Gastrocnemius medialis (tissue), 4 donors: ENCODE results near the gene N4BP3. TPM values are rescaled to one million over a fixed set of nuclear protein-coding genes. Genes with fewer than 3 reads are reported as not detected.
"Not testable (repeated sequence)": the region's sequence is repeated elsewhere in the genome, so short reads cannot be mapped to it uniquely, and the experiment has no call there.

ENCODE experiments used
- ATAC-seq, 2 donors: fragments of 150-250 bp; one replicate each; pipeline ENCODE4 v1.9.1; 2016
- DNase-seq, 2 donors: peaks; one replicate each; pipeline ENCODE4 v3.0.0-alpha.2; 2019
- H3K27ac ChIP-seq, 4 donors: fragments of 200-600 bp; sonication (generic); 1 replicate in 1 of 4; 2 replicates in 3 of 4; pipeline ENCODE4 v1.5.1; 2016 to 2018; ENCODE audit warnings: mild to moderate bottlenecking in 2 of 4, moderate library complexity in 1 of 4
- H3K27me3 ChIP-seq, 3 donors: fragments of 200-600 bp; sonication (generic) in 2 of 3; 1 replicate in 1 of 3; 2 replicates in 2 of 3; pipeline versions ENCODE4 v1.5.1 to v1.6.0; 2016 to 2019; ENCODE audit warnings: mild to moderate bottlenecking in 1 of 3, moderate library complexity in 1 of 3
- H3K36me3 ChIP-seq, 2 donors: fragments of 200-600 bp; sonication (generic) in 1 of 2; one replicate each; pipeline ENCODE4 v1.5.1; 2017 to 2018
- H3K4me1 ChIP-seq, 2 donors: fragments of 200-600 bp; sonication (generic) in 1 of 2; one replicate each; pipeline ENCODE4 v1.5.1; 2016 to 2017; ENCODE audit warnings: mild to moderate bottlenecking in 2 of 2
- H3K4me3 ChIP-seq, 4 donors: fragments of 200-600 bp; sonication (generic) in 3 of 4; 1 replicate in 1 of 4; 2 replicates in 3 of 4; pipeline ENCODE4 v1.5.1; 2016 to 2019; ENCODE audit warnings: mild to moderate bottlenecking in 2 of 4
- H3K9me3 ChIP-seq, 3 donors: fragments of 200-600 bp; sonication (generic) in 2 of 3; 1 replicate in 1 of 3; 2 replicates in 2 of 3; pipeline ENCODE4 v1.5.1; 2016 to 2019
- POLR2A ChIP-seq, 2 donors: fragments of 450-650 bp; IDR thresholded peaks; one replicate each; pipeline ENCODE4 v1.6.1; 2017; ENCODE audit warnings: antibody characterized with exemption in 2 of 2, mild to moderate bottlenecking in 2 of 2, moderate library complexity in 2 of 2
- in situ Hi-C, 4 donors: fragments of 200-750 bp; cut with MboI; loops; one replicate each; pipeline versions ENCODE4 v1.15.0 to v1.8.0; 2017; ENCODE audit warnings: low sequenced_read_pairs in 4 of 4
- intact Hi-C: fragments of 100-400 bp; cut with DNase I; formaldehyde crosslinking; loops from one replicate; pipeline ENCODE4 v1.15.1; 2023; ENCODE audit warnings: low total_unique reads
- total RNA-seq, 4 donors: library from RNA; depleted of rRNA; stranded (reverse); fragments of >200 nt; gene quantifications; one replicate each; pipeline versions ENCODE4 v1.1.0 to v1.2.3, GENCODE V29; 2016
- TF ChIP-seq, protein P1 (sequence below), 5 experiments: fragments of 450-650 bp in 3 of 5; fragments of 200-600 bp in 2 of 5; sonication (generic) in 2 of 5; IDR thresholded peaks in 4 of 5; conservative IDR thresholded peaks in 1 of 5; 1 replicate in 4 of 5; 2 replicates in 1 of 5; pipeline ENCODE4 v1.5.1; 2016 to 2019; ENCODE audit warnings: antibody characterized with exemption in 5 of 5, mild to moderate bottlenecking in 3 of 5, moderate library complexity in 3 of 5

N4BP3 gene
- total RNA-seq, 4 donors from 2014 or later = 1.6 to 3.2 (median 2.1) TPM

DNA sequence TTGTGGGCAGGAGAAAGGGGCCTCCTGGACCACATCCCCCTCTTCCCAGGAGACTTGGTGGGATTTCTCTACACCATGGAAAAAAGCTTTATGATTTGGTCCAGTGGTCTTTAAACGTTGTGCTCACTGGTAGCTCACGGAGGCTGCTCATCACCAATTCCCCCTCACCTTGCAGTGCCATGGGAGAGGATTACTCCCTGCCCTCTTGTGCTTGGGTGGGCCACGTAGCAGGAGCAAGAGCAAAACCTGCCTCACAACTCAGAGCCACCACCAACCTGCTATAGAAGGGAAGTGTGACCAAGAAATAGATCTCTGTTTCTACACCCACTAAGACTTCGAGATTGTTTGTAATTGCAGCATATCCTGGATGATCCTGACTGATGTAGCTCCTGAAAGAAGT, 42.2 kb upstream of the N4BP3 start:
- intact Hi-C loops (no loop called here), in situ Hi-C loops (no loop called here)
- H3K4me1 ChIP-seq = no peaks in the 10 kb centered on the region
- H3K27me3 ChIP-seq = peaks cover 0 to 17% (median 2%) of the 10 kb centered on the region in 3 donors
- H3K36me3 ChIP-seq = no peaks in the 10 kb centered on the region
- TF ChIP-seq, protein P1, sequence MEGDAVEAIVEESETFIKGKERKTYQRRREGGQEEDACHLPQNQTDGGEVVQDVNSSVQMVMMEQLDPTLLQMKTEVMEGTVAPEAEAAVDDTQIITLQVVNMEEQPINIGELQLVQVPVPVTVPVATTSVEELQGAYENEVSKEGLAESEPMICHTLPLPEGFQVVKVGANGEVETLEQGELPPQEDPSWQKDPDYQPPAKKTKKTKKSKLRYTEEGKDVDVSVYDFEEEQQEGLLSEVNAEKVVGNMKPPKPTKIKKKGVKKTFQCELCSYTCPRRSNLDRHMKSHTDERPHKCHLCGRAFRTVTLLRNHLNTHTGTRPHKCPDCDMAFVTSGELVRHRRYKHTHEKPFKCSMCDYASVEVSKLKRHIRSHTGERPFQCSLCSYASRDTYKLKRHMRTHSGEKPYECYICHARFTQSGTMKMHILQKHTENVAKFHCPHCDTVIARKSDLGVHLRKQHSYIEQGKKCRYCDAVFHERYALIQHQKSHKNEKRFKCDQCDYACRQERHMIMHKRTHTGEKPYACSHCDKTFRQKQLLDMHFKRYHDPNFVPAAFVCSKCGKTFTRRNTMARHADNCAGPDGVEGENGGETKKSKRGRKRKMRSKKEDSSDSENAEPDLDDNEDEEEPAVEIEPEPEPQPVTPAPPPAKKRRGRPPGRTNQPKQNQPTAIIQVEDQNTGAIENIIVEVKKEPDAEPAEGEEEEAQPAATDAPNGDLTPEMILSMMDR (IDR thresholded peaks at IDR 0.05 in 4 of 5, conservative IDR thresholded peaks at IDR 0.05 in 1 of 5) = no peak
- no peak for TF ChIP-seq POLR2A (IDR thresholded peaks at IDR 0.05)
- no peak overlapping the region for H3K4me3 ChIP-seq
- ATAC-seq (no peak), DNase-seq (no peak)
- no peaks in the 10 kb centered on the region for H3K9me3 ChIP-seq
- no peak overlapping the region for H3K27ac ChIP-seq

DNA sequence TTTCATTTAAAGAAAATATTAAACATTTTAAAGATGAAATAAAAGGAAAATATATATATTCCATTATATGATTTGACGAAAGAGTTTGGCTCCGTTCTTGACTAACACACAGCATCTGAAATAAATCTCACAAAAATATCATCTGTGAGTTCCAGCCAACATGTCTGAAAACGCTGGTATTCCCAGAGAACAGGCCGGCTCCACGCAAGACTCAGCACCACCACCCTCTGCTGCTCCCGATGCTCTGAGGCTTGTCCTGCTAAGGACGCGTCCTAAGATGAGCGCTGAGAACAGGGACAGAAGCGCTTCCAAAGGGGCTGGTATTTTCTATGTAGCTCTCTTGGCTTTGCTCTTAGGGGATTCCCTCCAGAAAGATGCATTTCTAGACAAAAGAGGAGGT, 40.6 kb upstream of the N4BP3 start:
- TF ChIP-seq, protein P1 (IDR thresholded peaks at IDR 0.05 in 4 of 5, conservative IDR thresholded peaks at IDR 0.05 in 1 of 5) = no peak
- no peak for TF ChIP-seq POLR2A (IDR thresholded peaks at IDR 0.05)
- Histone ChIP-seq H3K36me3 (no peaks in the 10 kb centered on the region), H3K4me3 (no peak overlapping the region), H3K27me3 (peaks cover 0 to 17% (median 2%) of the 10 kb centered on the region in 3 donors), H3K9me3 (no peaks in the 10 kb centered on the region), H3K4me1 (no peaks in the 10 kb centered on the region), H3K27ac (no peak overlapping the region)
- DNase-seq (no peak), ATAC-seq (no peak)
- in situ Hi-C loops (no loop called here), intact Hi-C loops (no loop called here)

DNA sequence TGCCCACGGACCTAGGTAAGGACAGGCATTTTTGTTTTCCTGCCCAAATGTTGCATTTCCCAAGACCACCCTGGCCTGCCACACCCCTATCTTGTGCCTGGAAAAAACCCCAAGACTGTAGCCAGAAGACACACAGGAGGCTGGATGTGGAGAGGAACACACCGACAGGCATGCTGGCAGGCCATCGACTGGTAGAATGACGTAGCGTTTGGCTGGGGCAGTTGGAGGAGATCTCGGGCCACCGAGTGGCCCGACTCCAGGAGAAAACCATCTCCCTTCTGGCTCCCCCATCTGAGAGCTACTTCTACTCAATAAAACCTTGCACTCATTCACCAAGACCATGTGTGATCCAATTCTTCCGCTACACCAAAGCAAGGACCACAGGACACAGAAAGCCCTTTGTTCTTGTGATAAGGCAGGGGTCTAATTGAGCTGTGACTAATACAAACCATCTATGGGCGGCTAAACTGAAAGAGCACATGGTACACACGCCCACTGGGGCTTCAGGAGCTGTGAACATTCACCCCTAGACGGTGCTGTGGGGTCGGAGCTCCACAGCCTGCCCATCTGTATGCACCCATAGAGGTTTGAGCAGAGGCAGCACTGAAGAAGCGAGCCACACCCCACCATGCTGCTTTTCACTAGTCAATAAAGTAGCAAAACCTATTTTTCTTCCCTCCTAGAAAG, 38.9 kb upstream of the N4BP3 start:
- Histone ChIP-seq H3K27ac (no peak overlapping the region), H3K27me3 (peaks cover 0 to 17% (median 2%) of the 10 kb centered on the region in 3 donors), H3K4me3 (no peak overlapping the region), H3K9me3 (no peaks in the 10 kb centered on the region), H3K36me3 (no peaks in the 10 kb centered on the region), H3K4me1 (no peaks in the 10 kb centered on the region)
- ATAC-seq (no peak), DNase-seq (no peak)
- intact Hi-C loops = no loop called here
- in situ Hi-C loops = no loop called here
- TF ChIP-seq POLR2A (IDR thresholded peaks at IDR 0.05) = no peak
- TF ChIP-seq, protein P1 (IDR thresholded peaks at IDR 0.05 in 4 of 5, conservative IDR thresholded peaks at IDR 0.05 in 1 of 5) = no peak

DNA sequence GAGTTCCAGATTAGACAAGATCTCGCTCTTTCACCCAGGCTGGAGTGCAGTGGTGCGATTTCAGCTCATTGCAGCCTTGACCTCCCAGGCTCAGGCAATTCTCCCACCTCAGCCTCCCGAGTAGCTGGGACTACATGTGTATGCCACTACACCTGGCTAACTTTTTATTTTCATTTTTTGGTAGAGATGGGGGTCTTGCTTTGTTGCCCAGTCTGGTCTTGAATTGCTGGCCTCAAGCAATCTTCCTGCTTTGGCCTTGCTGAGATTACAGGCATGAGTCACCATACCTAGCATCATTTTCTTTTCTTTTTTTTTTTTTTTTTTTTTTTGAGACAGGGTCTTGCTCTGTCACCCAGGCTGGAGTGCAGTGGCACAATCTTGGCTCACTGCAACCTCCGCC, 36.4 kb upstream of the N4BP3 start:
- peaks cover 0 to 17% (median 2%) of the 10 kb centered on the region in 3 donors for H3K27me3 ChIP-seq
- DNase-seq, H3K4me1 ChIP-seq, H3K36me3 ChIP-seq, ATAC-seq, H3K9me3 ChIP-seq, H3K4me3 ChIP-seq, H3K27ac ChIP-seq: not testable (repeated sequence)
- intact Hi-C loops = loop anchor here (1.0 kb wide), 2 partner anchors 69 to 87 kb away; no protein-coding TSS in a partner anchor
- in situ Hi-C loops = loop anchor here in 3 of 4 donors (5.0 kb wide), 2 partner anchors 85 to 90 kb away; no protein-coding TSS in a partner anchor

DNA sequence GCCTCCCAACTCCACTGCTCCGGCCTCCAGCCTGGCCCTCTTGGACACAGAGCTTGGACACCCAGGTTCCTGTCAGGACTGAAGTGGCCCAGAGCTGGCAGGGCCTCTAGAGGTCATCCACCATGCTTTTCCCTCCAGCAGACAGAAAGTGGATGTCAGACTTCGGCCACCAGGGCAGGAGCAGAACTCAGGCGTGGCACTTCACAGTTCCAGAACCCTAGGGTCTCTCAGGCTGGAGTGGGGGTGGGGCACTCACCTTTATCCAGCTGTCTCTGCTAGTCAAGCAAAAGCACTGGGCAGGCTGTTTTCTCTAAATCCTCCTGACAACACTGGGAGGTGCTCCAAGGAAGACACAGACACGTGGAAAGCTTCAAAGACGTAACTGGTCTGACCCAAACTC, 35.6 kb upstream of the N4BP3 start:
- H3K4me3 ChIP-seq = no peak overlapping the region
- ATAC-seq (no peak), DNase-seq (no peak)
- no peak overlapping the region for H3K27ac ChIP-seq
- intact Hi-C loops (no loop called here), in situ Hi-C loops (loop anchor here in 3 of 4 donors (5.0 kb wide), 2 partner anchors 85 to 90 kb away; no protein-coding TSS in a partner anchor)
- TF ChIP-seq POLR2A (IDR thresholded peaks at IDR 0.05) = no peak
- TF ChIP-seq, protein P1 (IDR thresholded peaks at IDR 0.05 in 4 of 5, conservative IDR thresholded peaks at IDR 0.05 in 1 of 5) = no peak
- H3K4me1 ChIP-seq = no peaks in the 10 kb centered on the region
- H3K9me3 ChIP-seq = no peaks in the 10 kb centered on the region
- H3K36me3 ChIP-seq = no peaks in the 10 kb centered on the region
- H3K27me3 ChIP-seq = peaks cover 0 to 17% (median 2%) of the 10 kb centered on the region in 3 donors
